Ovary (tissue), 9 donors: ENCODE measurements around the gene COL4A3. TPM values are rescaled to one million over a fixed set of nuclear protein-coding genes. Genes with fewer than 3 reads are reported as not detected.

Experiments
- DNase-seq, 5 donors: peaks; one replicate each; pipeline ENCODE4 v3.0.0-alpha.2; 2019 to 2020
- H3K27ac ChIP-seq, 2 donors: fragments of 200-600 bp; one replicate each; pipeline versions ENCODE4 v1.5.1 to v1.8.0; 2019 to 2022
- H3K27me3 ChIP-seq: fragments of 200-600 bp; one replicate; pipeline ENCODE4 v1.8.0; 2022
- H3K36me3 ChIP-seq: fragments of 200-600 bp; sonication (generic); one replicate; pipeline ENCODE4 v1.5.1; 2019
- H3K4me1 ChIP-seq: one replicate; pipeline ENCODE4 v1.8.1; 2013; ENCODE audit warnings: mild to moderate bottlenecking, moderate library complexity; ENCODE audit not compliant: insufficient read depth
- H3K4me3 ChIP-seq: fragments of 200-600 bp; sonication (generic); one replicate; pipeline ENCODE4 v1.5.1; 2017
- H3K9me3 ChIP-seq, 2 donors: fragments of 200-600 bp in 1 of 2; sonication (generic) in 1 of 2; one replicate each; pipeline versions ENCODE4 v1.5.1 to v1.8.1; 2013 to 2019; ENCODE audit warnings: mild to moderate bottlenecking in 1 of 2, moderate library complexity in 1 of 2
- CTCF ChIP-seq, 3 donors: fragments of 450-650 bp in 2 of 3; fragments of 200-600 bp in 1 of 3; IDR thresholded peaks; one replicate each; pipeline versions ENCODE4 v1.5.1 to v1.8.0; 2016 to 2022; ENCODE audit warnings: antibody characterized with exemption in 3 of 3, mild to moderate bottlenecking in 1 of 3
- EP300 ChIP-seq: sonication (generic); formaldehyde crosslinking; IDR thresholded peaks from one replicate; pipeline ENCODE4 v1.6.1; 2017; ENCODE audit warnings: antibody characterized with exemption
- POLR2A ChIP-seq: fragments of 450-650 bp; IDR thresholded peaks from one replicate; pipeline ENCODE4 v1.6.1; 2017; ENCODE audit warnings: antibody characterized with exemption, mild to moderate bottlenecking, moderate library complexity
- WGBS, 3 donors: extraction: QIAGEN DNeasy Blood & Tissue Kit in 1 of 3; methylation state at CpG; one replicate each; pipeline versions ENCODE4 v1.1.5 to v1.1.7; 2013 to 2017; 5-methylcytosine and 5-hydroxymethylcytosine counted together
- intact Hi-C, 4 donors: fragments of 100-400 bp; cut with DNase I; formaldehyde crosslinking; loops; one replicate each; pipeline versions ENCODE4 v1.11.0 to v1.15.1; 2022 to 2023
- polyA plus RNA-seq, 2 donors: library from polyadenylated mRNA; stranded (reverse); fragments of 200-250 nt in 1 of 2; fragments of 350-450 nt in 1 of 2; fragmentation: Illumina TruSeq in 1 of 2; extraction: RNeasy Lipid Tissue Mini Kit (QIAGEN cat#74804) in 1 of 2; gene quantifications; one replicate each; pipeline ENCODE4 v1.2.3, GENCODE V29; 2013 to 2014
- total RNA-seq, 7 donors: library from RNA; depleted of rRNA in 2 of 7; stranded (reverse); fragments of >200 nt in 2 of 7; fragmentation: NEBNext Ultra II Directional in 3 of 7; extraction: Animal tissue kit (Norgen Biotek cat#: 25700) in 3 of 7; gene quantifications; one replicate each; pipeline versions ENCODE4 v1.1.0 to v1.2.4, GENCODE V29; 2016 to 2023
- donor health status: DM: no; HTN: no; CAD: no; lungs with moderate emphysema.
- donor health status: DM: no; HTN: no; CAD: no.
- donor health status: Bipolar disorder and iron deficiency.
- donor health status: DM: yes; HTN: yes; CAD: no.
- donor health status: DM: no; HTN: no; CAD: no.
- donor health status: DM: yes; HTN: yes; CAD: no.

COL4A3 gene
- total and polyA plus RNA-seq, 9 donors = 0.47 to 14.1 (median 2.9) TPM

- 93 to 94% (median 93%) methylated on average over 2 of the region's 2 CpGs for WGBS, 3 donors
Observed at GRCh38 chr2:227150222-227150936, 14.0 kb upstream of the COL4A3 start.

GRCh38 chr2:227152093-227152766 is 12.2 kb upstream of the COL4A3 start:
- no peaks in the 10 kb centered on the region for H3K9me3 ChIP-seq
- intact Hi-C loops = no loop called here

More at GRCh38 chr2:227150222-227150936, 14.0 kb upstream of the COL4A3 start:
- no peak for DNase-seq
- no peak overlapping the region for H3K4me3 ChIP-seq
- no peak for TF ChIP-seq POLR2A
- TF ChIP-seq CTCF (IDR thresholded peaks at IDR 0.05) = no peak
- TF ChIP-seq EP300 = no peak
- no peak overlapping the region for H3K27ac ChIP-seq
- no peaks in the 10 kb centered on the region for H3K27me3 ChIP-seq
- intact Hi-C loops = no loop called here
- no peaks in the 10 kb centered on the region for H3K36me3 ChIP-seq
- H3K9me3 ChIP-seq = no peaks in the 10 kb centered on the region
- no peaks in the 10 kb centered on the region for H3K4me1 ChIP-seq

GRCh38 chr2:227153307-227153706 is 11.1 kb upstream of the COL4A3 start:
- intact Hi-C loops = no loop called here
- H3K9me3 ChIP-seq = no peaks in the 10 kb centered on the region
- TF ChIP-seq CTCF (IDR thresholded peaks at IDR 0.05) (no peak), POLR2A (no peak), EP300 (no peak)
- H3K36me3 ChIP-seq = no peaks in the 10 kb centered on the region
- no peak overlapping the region for H3K4me3 ChIP-seq
- no peak overlapping the region for H3K27ac ChIP-seq
- no peak for DNase-seq
- H3K4me1 ChIP-seq = no peaks in the 10 kb centered on the region
- 70 to 82% (median 78%) methylated on average over 4 of the region's 4 CpGs for WGBS, 3 donors
- no peaks in the 10 kb centered on the region for H3K27me3 ChIP-seq

More at GRCh38 chr2:227152093-227152766, 12.2 kb upstream of the COL4A3 start:
- Histone ChIP-seq H3K27me3 (no peaks in the 10 kb centered on the region), H3K27ac (no peak overlapping the region), H3K36me3 (no peaks in the 10 kb centered on the region), H3K4me1 (no peaks in the 10 kb centered on the region), H3K4me3 (no peak overlapping the region)
- no peak for TF ChIP-seq EP300
- TF ChIP-seq CTCF (IDR thresholded peaks at IDR 0.05) = no peak
- TF ChIP-seq POLR2A = no peak
- WGBS, 3 donors = 87 to 100% (median 99%) methylated on average over 2 of the region's 2 CpGs
- no peak for DNase-seq

DNA sequence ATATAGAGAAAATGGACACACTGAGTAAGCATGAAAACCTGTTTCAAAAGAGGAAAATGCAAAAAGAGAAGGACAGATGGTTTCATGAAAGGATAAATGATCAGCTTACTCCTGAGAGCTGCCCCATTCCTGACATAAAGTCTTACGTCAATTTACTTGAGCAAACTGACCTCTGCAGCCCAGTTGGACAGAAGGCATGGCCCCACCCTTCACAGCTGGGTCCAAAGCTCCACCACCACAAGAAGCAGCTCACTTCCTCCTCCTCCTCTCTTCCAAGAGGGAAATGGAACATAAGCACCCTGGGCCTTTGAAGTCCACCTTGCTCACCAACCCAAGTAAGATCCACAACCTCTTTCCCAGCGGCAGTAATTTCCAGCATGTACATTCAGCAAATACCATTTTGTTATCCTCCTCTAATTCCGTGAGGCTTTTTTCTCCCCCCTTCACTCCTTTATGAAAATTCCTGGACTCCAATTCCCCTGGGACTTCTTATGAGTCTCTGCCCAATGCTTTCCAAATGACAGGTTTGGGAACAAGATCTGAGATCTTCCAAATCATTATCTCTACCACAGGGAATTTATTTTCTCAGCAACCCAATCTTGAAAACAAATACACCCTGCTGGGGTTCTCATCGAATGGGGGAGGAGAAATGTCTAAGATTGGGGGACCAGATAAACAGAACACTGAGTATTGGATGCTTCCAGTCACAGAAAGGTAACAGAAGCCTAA is 10.5 kb upstream of the COL4A3 start:
- H3K4me1 ChIP-seq = no peaks in the 10 kb centered on the region
- no peak overlapping the region for H3K4me3 ChIP-seq
- intact Hi-C loops = no loop called here
- no peaks in the 10 kb centered on the region for H3K27me3 ChIP-seq
- no peak overlapping the region for H3K27ac ChIP-seq
- whole genome bisulfite sequencing, 3 donors = 74 to 81% (median 78%) methylated on average over 4 of the region's 4 CpGs
- TF ChIP-seq CTCF (IDR thresholded peaks at IDR 0.05) = no peak
- TF ChIP-seq POLR2A = no peak
- no peak for DNase-seq
- H3K36me3 ChIP-seq = no peaks in the 10 kb centered on the region
- H3K9me3 ChIP-seq = no peaks in the 10 kb centered on the region
